AG04450 (cell line): Measurements from ENCODE around the gene SLC38A9. TPM values are rescaled to one million over a fixed set of nuclear protein-coding genes. Genes with fewer than 3 reads are reported as not detected.

Experiments
- CTCF ChIA-PET: fragments of 300-600, 350-600 bp; formaldehyde crosslinking; extraction: SDS; loops from one replicate; lab custom pipeline; 2022; ENCODE audit warnings: antibody characterized with exemption, inconsistent platforms; lab: Charles Lee
- POLR2A ChIA-PET: fragments of 350-600 bp; formaldehyde crosslinking; extraction: SDS; loops from one replicate; lab custom pipeline; 2021; ENCODE audit warnings: antibody characterized with exemption, inconsistent platforms; lab: Yijun Ruan, JAX
- DNase-seq: peaks from one replicate; pipeline ENCODE4 v3.0.0-alpha.2; 2011; ENCODE audit warnings: low read depth, low spot score
- H3K27ac ChIP-seq: one replicate; pipeline ENCODE4 v1.5.1; 2012; ENCODE audit warnings: low read depth, low read length, control low read depth
- H3K27me3 ChIP-seq: one replicate; pipeline ENCODE4 v1.6.0; 2012; ENCODE audit warnings: low read length; ENCODE audit not compliant: control insufficient read depth, insufficient read depth
- H3K4me3 ChIP-seq: 2 replicates; pipeline ENCODE4 v1.5.1; 2011; ENCODE audit warnings: mild to moderate bottlenecking, low read depth, low read length, control low read depth
- H3K9me3 ChIP-seq: 2 replicates; pipeline ENCODE4 v1.5.1; 2012; ENCODE audit warnings: low read length; ENCODE audit not compliant: control insufficient read depth, insufficient read depth
- polyA plus RNA-seq: library from polyadenylated mRNA; depleted of rRNA; stranded (reverse); fragments of >200 nt; gene quantifications from 2 replicates; pipeline ENCODE4 v1.2.3, GENCODE V29; 2011
- TF ChIP-seq, protein P1 (sequence below): IDR thresholded peaks from 2 replicates; pipeline ENCODE4 v1.5.1; 2011; ENCODE audit warnings: low read depth, low read length, control low read depth, inconsistent platforms

The SLC38A9 gene
- polyA plus RNA-seq, 1 experiment, result 25.3 TPM

DNA sequence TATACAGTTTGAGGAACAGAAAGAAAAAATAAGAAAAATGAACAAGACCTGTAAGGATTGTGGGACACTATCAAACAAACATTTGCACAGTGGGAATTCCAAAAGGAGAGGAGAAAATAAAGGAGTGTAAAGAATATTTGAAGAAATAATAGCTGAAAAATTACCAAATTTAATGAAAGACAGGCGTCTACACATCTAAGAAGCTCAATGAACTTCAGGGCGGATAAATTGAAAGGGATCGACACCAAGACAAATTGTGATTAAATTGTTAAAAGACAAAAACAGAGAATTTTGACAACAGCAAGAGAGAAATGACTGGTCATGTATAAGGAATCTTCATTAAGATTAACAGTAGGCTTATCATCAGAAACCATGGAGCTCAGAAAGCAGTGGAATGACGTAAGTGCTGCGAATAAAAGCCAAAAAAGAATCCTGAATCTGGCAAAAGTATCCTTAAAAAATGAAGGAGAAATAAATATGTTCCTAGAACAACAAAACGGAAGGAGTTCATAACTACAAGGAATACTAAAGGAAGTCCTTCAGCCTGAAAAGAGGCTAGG is 3.5 kb upstream of the SLC38A9 start:
- no peak for DNase-seq
- TF ChIP-seq, protein P1, sequence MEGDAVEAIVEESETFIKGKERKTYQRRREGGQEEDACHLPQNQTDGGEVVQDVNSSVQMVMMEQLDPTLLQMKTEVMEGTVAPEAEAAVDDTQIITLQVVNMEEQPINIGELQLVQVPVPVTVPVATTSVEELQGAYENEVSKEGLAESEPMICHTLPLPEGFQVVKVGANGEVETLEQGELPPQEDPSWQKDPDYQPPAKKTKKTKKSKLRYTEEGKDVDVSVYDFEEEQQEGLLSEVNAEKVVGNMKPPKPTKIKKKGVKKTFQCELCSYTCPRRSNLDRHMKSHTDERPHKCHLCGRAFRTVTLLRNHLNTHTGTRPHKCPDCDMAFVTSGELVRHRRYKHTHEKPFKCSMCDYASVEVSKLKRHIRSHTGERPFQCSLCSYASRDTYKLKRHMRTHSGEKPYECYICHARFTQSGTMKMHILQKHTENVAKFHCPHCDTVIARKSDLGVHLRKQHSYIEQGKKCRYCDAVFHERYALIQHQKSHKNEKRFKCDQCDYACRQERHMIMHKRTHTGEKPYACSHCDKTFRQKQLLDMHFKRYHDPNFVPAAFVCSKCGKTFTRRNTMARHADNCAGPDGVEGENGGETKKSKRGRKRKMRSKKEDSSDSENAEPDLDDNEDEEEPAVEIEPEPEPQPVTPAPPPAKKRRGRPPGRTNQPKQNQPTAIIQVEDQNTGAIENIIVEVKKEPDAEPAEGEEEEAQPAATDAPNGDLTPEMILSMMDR, result no peak
- Histone ChIP-seq H3K27me3 (peaks cover 3% of the 10 kb centered on the region), H3K27ac (no peak overlapping the region), H3K9me3 (0 out of 2 replicates have a peak, but pooled peaks cover 2% of the 10 kb centered on the region), H3K4me3 (no peak overlapping the region)
- ChIA-PET CTCF (interaction anchor here (1.6 kb wide), 1 partner anchor 219 kb away, joined by 3 read pairs; no protein-coding TSS in a partner anchor), POLR2A (no interaction called here)

DNA sequence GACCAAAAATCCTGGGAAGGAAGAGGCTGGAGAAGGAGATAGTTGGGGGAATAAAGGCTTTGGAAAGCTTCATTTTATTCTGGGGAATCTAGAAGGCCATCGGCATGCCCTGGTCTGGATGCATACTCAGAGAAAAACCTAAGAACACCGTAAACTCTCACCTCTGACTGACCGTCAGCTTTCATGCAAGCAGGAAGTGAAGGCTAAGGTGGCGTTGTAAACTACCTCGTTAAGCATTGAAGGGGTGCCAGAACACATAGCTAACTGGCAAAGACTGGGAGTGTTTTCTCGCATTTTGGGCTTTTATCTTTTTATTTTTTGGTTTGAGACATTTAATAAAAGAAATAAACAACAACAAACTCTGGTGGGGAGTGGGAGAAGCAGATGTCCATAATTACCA is 2.6 kb upstream of the SLC38A9 start:
- H3K9me3 ChIP-seq, result 0 out of 2 replicates have a peak, but pooled peaks cover 2% of the 10 kb centered on the region
- H3K27me3 ChIP-seq, result peaks cover 3% of the 10 kb centered on the region
- TF ChIP-seq, protein P1, result no peak
- H3K27ac ChIP-seq, result no peak overlapping the region
- POLR2A ChIA-PET, result no interaction called here
- H3K4me3 ChIP-seq, result no peak overlapping the region
- DNase-seq, result no peak
- CTCF ChIA-PET, result interaction anchor here (1.4 to 1.6 kb wide), 2 partner anchors 220 to 222 kb away, joined by 3 to 13 read pairs; no protein-coding TSS in a partner anchor

DNA sequence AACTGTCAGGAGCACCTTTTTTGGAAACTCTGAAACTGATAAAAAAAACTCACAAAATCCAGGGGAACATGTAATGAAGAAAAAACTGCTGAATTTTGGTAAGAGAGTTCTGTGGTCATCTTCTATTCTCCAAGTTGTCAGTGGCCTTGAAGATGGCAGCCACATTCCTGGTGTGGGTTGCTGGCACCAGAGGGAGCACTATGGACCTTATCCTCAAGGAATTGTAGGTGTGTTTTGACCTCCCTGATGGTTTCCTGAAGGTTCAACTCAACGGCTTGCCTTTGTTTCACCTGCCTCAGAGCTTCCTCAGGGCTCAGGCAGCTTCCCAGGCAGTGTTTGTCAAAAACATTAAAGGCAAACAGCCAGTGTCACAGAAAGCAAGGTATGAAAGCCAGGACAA is 2.2 kb upstream of the SLC38A9 start:
- H3K4me3 ChIP-seq, result no peak overlapping the region
- TF ChIP-seq, protein P1, result no peak
- H3K27me3 ChIP-seq, result peaks cover under 1% of the 10 kb centered on the region
- no peak overlapping the region for H3K27ac ChIP-seq
- POLR2A ChIA-PET, result no interaction called here
- 0 out of 2 replicates have a peak, but pooled peaks cover 2% of the 10 kb centered on the region for H3K9me3 ChIP-seq
- DNase-seq, result no peak
- CTCF ChIA-PET, result interaction anchor here (1.4 to 1.6 kb wide), 2 partner anchors 221 to 222 kb away, joined by 3 to 13 read pairs; no protein-coding TSS in a partner anchor

DNA sequence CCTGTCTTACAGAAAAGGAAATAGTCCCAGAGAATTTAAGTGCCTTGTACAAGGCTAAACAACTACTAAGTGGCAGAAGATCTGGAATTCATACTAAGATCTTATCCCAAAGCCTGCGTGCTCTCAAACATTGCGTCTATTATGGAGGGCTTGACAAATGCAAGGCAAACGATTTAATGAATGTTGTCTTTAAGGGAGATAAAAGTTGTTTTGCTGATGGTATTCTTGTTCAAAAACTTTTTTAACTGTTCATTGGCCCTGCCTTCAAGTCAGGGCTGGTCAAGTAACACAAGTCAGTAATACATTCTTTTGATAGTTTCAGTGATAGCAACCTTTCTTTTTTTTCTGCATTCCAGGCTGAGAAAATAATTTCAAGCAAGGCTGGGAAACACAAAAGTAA is 1.7 kb upstream of the SLC38A9 start:
- CTCF ChIA-PET, result interaction anchor here (1.4 to 1.6 kb wide), 2 partner anchors 221 to 223 kb away, joined by 3 to 13 read pairs; no protein-coding TSS in a partner anchor

More for the DNA sequence above, 1.7 kb upstream of the SLC38A9 start:
- POLR2A ChIA-PET, result no interaction called here
- Histone ChIP-seq H3K27me3 (no peaks in the 10 kb centered on the region), H3K4me3 (no peak overlapping the region), H3K27ac (no peak overlapping the region), H3K9me3 (0 out of 2 replicates have a peak, but pooled peaks cover 2% of the 10 kb centered on the region)
- TF ChIP-seq, protein P1, result no peak
- DNase-seq, result no peak
